Measurements from ENCODE around the gene TNIK.
"Not testable (repeated sequence)": the region's sequence is repeated elsewhere in the genome, so short reads cannot be mapped to it uniquely, and the experiment has no call there.

Gene TNIK

DNA sequence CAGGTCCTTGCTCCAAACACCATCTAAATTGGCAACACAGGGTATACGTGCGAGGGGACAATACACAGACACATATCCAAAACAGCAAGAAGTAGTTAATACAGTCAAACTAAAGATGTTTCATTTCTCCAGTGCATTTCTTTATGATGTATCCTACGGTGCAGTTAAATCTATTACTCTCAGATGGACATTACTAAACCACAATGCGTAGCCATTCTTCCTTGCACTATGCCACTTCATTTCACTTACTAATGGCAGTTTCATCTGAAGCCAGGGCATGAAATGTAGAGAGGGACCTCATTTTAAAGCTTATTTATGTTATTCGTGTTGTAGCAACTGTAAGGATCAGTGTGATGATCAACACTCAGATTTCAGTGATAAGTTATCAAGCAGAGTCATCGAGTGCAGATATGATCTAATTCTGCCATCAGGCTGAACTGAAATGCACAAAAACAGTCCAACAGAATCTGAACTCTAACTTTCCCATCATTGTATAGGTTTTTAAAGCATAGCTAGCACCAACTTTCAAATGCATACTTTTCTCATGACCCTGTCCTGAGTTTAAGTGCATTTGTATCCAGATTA lies 14.5 kb downstream of the TNIK start:
- DNase-seq, result no peak

DNA sequence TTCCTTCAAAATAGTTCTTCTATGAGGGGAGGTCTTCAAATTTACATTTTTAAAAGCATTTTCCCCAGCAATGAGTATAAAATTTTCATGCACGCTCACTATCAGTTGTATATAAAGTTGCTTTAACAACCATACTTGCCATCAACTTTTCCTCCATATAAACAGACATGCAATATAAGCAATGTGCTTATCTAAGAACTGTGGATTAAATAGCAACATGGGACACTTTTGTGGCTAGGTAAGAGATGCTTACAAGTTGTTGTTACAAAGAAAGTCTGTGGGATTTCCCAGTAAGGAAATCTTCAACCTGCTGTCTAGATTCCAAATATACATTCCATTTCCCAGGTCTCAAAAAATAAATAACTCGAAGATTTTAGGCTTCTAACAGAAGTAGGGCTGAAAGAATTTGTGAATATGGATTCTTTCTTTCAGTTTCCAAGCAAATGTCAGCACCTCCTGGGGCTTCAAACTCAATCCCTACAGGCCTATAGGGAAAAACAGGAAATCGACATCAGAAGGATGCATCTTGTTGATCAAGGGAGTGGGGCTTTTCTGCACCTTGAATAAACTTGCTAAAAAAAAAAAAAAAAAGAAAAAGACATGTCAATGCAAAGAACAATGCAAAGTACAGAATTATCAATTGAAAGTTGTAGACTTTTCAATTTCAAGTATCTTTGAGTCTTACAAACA lies 16.1 kb downstream of the TNIK start:
- no peak for DNase-seq

DNA sequence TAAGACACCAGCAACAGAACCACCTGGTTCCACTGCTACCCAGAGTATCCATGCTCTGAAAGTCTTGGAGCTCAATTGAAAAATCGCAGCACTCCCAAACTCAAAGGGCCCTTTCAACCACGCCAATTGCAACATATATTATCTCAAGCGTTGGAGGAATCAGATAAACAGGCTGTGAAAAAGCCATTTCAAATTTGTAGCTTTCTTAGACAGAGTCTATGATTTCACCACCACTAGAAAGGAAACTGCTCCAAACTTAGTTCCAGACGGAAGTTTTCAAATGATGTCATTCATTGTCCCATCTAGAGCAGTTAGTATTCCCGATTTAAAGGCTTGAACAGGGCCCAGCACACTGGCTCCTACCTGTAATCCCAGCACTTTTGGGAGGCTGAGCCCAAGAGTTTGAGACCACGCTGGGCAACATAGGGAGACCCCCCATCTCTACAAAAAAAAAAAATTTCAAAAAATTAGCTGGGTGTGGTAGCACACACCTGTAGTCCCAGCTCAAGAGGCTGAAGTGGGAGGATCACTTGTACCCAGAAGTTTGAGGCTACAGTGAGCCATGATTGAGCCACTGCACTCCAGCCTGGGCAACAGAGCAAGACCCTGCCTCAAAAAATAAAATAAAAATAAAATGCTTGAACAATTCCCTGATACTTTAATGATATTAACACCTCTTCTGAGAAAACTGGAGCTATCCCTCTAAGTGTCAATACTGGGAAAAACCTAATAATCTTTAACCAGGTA lies 16.8 kb downstream of the TNIK start:
- no peak for DNase-seq

DNA sequence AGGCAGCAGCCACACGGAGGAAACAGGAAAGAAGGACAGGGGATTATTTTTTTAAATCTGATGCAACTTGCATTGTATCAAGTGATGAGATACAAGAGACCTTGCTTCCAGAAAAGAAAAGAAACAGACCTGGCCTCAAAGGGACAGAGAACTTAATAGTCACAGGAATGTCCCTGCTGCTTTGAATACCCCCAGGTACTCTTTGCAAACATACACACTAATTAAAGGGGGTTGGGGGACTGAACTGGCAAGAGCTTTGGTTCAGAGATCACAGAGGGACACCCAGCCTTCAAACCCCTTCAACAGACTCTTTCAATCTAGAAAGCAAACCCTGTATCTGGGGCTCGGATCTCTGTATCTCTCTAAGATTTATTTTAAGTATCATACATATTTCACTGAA lies 18.0 kb downstream of the TNIK start:
- no peak for DNase-seq

DNA sequence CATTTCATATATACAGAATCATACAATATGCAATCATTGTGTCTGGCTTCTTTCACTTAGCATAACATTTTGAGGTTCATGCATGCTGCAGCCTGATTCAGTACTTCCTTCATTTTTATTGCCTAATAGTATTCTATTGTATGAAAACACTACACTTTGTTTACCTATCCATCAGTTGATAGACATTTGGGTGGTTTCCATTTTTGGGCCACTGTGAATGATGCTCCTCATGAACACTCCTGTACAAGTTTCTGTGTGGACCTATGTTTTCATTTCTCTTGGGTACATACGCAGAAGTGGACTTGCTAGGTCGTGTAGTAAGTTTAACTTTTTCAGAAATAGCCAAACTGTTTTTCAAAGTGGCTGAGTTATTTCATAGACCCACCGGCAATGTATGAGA lies 18.8 kb downstream of the TNIK start:
- DNase-seq, result no peak

DNA sequence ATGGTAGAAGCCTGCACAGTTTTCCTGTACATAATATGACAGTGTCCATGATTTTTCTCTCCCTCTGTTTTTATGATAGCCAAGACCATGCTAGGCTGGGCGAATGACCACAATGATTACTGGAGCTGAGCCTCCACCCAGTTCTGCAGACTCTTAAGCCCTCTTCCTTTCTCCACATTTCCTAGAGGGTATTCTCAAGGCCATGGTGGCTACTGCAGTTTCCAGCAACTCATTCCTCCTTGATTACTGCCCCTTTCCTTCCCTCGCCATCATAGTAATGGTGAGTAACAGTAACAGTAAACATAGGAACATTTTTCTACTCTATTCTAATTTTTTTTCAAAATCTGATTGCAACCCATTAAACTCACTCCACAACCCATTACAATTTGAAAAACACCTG lies 20.2 kb downstream of the TNIK start:
- DNase-seq, result no peak

DNA sequence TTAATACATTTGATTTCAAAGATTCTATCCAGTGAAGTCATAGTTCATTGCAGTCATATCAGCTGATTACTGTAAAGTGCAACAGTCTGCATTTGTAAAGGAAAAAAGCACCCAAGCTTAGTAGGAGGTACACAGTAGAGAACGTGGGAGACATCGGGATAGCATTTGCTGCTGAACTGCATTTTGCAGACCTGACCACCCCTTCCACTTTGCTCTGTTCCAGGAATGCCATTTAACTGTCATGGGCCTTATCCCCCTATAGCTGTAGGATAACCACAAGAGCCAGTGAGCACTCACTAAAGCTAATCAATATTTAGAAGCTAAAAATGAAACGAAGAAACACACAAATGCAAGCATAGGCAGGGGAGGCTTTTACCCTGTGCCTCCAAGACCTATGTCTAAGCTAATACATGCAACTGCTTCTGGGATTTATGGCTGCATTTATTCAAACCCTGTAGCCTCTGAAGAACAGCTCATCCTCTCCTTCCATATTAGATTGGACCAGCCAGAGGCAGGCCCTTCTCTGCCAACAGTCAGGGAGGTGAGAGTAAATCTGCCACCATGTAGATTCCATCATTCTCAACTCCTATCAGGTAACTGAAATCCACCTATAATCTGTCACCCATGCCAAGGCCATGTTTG lies 23.0 kb downstream of the TNIK start:
- DNase-seq, result no peak

DNA sequence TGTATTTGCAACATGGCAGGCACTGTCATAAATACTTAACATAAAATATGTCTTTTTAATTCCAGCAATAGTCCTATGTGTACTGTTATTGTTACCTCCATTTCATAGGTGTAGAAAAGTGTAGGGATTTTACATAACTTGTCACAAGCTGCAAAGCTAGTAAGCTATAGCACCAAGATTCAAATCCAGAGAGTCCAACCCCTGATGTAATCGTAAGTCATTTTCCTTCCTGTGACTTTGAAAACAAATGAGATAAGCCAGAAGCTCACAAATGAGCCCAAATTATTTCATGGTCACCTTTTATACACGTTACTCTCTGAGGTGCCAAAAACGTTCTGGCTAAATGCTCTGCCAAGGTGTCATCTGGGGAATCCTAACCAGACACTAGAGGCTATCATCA lies 23.8 kb downstream of the TNIK start:
- DNase-seq, result no peak

DNA sequence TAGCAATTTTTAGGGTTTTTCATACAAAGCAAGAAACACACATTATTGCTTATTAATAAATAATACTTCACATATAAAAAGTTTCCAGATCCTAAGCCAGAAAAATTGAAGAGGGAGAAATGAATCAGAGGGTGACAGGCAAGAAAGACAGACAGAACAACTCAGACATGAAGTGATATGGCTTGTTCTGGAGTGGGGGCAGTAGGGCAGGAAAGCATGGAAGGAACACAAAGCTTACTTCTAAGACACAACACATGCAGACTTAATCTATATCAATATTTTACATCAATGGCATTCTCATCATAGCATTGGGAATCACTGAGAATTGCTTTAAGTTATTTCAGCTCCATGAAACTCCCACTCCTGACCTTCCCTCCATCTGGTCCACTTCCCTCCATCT lies 24.4 kb downstream of the TNIK start:
- no peak for DNase-seq

DNA sequence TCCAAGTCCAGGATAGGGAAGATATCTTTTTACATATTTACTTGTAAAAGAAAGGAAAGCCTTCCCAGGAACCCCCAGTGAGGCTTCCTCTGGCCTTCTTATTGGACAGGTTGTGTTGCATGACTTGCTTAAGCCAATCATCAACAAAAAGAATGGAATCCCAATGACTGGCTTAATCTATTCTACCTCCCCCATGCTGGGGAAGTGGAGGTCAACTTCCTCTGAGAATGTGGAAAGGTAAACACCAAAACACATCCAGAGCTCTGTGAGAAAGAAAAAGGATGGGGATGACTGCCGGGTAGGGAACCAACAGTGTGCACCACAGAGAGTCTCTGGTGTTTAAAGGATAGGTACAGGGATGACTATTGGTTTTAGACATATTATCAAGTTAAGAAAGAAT lies 25.1 kb downstream of the TNIK start:
- DNase-seq, result no peak

DNA sequence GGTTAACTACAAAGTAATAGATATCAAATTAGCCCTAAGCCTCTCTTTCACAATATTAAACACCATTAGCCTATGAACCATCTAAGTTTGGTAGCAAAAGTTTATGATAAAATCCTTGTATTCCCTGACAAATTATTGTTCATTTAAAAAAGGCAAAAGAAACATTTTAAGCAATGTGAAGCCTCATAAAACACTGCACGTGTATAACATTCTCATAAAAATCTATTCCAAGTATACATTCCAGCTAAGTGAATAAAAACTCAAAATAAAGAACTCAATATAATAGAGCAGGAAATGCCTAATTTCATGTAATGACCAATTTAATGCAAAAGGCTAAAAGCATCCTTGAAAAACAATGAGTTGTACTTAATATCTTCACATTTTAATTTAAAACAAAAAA lies 27.7 kb downstream of the TNIK start:
- DNase-seq, result no peak

DNA sequence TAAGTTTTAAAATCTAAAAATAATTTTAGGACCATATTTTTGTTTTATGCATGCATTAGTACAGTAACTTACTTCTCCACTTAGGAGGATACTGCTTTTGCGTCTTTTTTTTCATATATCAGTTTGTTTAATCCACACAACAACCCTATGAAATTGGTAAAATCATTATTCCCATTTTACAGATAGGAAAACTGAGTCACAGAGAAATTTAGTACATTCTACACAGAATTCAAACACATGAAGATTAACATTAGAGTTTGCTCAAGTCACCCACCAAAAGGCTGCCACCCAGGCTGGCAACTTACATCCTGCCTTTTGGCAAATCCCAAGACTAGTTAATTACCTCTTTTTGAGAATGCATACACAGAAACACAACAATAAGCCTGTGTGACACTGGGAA lies 28.7 kb downstream of the TNIK start:
- DNase-seq, result no peak

DNA sequence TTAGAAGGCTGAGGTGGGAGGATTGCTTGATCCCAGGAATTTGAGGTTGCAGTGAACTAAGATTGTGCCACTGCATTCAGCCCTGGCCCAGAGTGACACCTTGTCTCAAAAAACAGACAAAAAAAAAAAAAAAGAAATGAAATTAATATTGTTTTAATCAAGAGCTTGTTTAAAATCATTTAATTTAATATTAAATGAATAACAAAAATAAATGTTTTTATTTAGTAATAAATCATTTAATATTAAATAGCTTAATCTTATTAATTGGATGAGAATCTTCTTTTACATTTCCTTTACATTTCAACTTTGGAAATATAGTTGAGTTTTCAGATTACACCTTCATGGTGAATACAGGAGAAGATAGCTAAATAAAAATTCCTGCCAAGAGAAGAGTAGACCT lies 29.7 kb downstream of the TNIK start:
- DNase-seq, result no peak

DNA sequence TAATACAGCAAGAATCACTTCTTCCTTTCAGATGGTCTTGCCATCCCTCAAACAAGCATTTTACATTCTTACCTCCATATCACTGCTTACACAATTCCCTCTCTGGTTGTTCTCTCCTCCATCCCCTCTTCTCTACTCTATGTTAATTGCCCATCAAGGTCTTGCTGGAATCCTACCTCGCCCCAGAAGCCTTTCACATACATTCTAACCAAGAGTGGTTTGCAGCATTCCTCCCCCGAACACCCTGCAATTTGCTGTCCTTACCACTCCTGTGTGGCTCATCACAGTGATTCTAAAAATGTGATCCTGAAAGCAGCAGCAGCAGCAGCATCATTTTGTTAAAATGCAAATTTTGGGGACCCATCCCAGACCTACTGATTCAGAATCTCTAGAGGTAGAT lies 30.6 kb downstream of the TNIK start:
- DNase-seq, result no peak

DNA sequence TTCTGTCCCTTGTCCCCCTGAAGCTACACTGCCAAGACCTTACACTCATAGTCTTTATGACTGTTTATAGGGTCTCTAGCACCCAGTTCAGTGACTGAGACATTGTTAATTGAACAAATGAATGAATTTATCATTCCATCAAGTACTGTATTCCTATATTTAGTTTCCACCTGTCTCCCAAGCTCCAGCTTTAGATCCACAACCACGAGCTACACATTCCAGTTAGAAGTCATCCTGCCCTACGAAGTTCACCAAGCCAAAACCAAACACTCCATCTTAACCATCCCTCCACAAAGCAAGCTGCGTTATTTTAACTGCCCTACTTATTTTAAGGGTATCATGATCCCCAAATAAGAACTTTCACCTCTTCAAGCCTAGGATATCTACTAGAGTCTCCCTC lies 31.3 kb downstream of the TNIK start:
- no peak for DNase-seq

DNA sequence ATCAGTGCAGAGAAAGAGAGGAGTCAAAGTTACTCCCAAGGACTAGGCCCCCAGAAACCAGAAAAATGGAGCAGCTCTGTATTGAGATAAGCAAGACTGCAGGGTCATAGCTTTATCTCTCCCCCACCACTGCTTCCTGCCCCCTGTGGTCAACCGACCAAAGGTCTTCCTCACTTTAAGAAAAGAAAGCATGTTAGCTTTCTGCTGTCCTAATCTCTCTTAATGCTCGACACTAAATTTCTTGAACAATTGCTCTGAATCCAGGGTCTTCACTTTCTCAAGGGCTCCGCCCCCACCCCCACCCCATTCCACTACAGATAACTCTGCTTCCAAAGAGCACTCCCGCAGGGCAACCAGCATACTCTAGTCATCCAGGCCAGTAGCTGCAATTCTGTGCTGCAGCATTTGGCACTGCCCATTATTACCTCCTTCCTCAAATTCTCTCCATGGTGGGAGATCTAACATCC lies 31.9 kb downstream of the TNIK start:
- DNase-seq, result no peak

DNA sequence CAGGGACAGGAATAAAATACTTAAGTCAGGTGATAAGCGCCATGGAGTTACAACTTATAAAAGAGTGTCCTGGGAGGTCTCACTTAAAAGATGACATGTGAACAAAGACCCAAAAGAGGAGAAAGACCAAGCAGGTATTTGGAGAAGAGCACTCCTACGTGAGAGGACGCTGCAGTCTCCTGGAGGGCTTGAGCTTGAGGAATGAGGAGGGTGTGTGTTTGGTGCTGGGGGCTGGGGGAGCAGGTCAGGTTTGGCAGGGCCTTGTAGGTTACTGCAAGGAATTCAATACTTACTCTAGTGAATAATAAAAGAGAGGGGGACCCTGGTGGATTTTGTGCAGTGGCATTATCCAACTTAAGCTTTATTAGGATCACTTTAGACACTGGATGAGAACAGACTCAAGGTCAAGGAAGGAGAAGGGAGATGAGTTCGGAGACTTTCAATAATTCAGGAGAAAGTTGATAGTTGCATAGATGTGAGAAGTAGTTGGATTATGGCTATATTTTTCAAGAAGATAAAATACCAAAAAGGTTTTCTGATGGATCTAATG lies 32.4 kb downstream of the TNIK start:
- DNase-seq, result no peak

DNA sequence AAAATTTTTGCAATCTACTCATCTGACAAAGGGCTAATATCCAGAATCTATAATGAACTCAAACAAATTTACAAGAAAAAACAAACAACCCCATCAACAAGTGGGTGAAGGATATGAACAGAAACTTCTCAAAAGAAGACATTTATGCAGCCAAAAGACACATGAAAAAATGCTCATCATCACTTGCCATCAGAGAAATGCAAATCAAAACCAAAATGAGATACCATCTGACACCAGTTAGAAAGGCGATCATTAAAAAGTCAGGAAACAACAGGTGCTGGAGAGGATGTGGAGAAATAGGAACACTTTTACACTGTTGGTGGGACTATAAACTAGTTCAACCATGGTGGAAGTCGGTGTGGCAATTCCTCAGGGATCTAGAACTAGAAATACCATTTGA lies 36.1 kb downstream of the TNIK start:
- not testable (repeated sequence) for DNase-seq

DNA sequence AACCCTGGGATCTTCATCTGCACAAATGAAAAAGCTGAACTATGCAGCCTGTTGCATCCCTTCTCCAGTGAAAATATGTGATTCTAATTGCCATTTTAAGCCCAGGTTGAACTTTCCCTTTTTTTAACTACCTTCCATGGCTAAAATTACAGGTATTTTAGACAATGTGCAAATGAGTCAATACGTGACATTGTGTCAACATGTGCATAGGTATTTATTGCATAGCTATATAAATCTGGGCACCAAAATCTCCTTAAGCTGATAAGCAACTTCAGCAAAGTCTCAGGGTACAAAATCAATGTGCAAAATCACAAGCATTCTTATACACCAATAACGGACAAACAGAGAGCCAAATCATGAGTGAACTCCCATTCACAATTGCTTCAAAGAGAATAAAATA lies 37.4 kb downstream of the TNIK start:
- not testable (repeated sequence) for DNase-seq

DNA sequence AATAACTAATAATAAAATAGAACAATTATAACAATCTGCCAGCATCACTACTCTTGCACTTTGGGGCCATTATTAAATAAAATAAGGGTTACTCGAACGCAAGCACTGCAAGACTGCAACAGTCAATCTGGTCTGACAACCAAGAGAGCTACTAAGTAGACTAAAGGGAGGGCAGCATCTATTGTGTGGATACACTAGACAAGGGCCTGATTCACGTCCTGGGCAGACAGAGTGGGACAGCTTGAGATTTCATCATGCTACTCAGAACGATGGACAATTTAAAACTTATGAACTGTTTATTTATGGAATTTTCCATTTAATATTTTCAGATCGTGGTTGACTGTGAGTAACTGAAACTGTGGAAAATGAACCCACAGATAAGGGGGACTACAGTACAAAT lies 39.5 kb downstream of the TNIK start:
- no peak for DNase-seq

DNA sequence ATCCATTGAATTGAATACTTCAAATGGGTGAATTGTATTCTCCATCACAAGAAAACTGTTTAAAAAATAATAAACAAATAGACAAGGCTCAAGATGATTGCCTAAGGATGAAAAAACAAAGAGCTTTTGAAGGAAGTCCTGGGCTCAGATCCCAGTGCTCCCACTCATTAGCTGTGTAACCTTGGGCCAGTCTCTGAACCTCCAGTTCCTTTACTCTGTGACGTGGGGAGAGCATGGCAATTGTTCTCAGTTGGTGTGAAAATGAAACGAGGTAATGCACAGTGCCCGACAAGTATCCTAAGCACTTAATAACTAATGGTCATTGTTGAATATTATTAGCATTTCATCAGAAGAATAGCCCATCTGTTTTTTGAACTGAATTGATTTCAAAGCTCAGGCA lies 40.7 kb downstream of the TNIK start:
- no peak for DNase-seq

DNA sequence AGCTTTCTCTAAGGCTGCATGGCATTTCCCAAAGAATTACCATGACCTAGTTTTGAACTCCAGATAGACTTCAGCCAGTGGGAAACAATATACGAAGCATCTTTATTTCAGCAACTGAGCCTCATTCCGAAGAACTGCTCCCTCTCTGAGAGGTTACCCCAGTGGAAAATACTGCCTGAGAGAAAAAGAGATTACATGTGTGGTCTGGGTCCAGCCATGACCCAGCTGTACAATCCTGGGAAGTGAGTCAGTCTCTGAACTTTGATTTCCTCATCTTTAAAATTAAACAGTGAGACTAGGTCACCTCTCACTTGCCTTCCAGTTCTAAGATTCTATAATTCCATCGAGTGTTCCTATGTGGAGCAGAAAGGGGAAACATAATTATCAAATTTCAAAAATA lies 42.4 kb downstream of the TNIK start:
- no peak for DNase-seq

DNA sequence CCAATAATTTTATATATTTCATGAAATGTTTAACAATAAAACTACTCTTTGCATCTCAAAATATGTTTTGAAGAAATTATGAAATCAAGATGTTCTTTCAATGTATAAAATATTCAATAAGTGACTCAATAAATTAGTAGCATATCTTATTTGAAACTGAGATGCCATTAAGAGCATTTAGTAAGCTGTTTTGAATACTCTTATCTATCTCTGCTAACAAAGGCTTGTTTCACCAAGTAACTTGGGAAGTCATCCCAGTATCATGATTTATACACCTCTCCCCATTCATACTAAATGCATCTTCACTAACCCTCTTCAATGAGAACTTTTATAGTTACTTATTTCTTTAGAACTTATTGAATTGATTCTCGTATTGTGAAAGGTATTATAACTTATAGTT lies 43.1 kb downstream of the TNIK start:
- DNase-seq, result no peak

DNA sequence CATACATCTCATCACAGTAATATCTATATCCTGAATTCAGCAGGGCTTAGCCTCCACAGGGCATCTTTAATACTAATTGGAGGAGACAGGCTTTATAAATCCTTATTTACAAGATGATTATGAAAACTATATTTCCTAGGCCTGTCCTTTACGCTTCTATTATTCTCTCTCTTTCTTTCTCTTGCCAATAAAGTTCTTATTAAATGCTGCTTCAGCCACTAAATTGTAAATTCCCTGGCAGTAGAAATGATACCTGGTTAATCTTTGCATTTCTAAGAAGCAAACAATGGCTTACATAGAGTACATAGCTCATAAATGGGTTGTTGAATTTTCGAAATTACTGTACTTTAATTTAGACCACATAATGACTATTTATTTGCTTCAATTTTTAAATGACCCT lies 43.5 kb downstream of the TNIK start:
- DNase-seq, result no peak

Data from stimulated activated naive CD4-positive, alpha-beta T cell (primary cell).